Stimulated activated CD4-positive, alpha-beta T cell treated with anti-CD3 and anti-CD28 coated beads, Interleukin-1b, Interleukin-23, amount 100 ng/mL, for 24 hours (primary cell): ENCODE measurements around the gene OR5A2.
"Not testable (repeated sequence)": the region's sequence is repeated elsewhere in the genome, so short reads cannot be mapped to it uniquely, and the experiment has no call there.

Experiments
- DNase-seq, 4 experiments: peaks; one replicate each; pipeline ENCODE4 v3.0.0-alpha.2; 2020; ENCODE audit warnings: low read depth in 4 of 4, low spot score in 1 of 4

Gene OR5A2

DNA sequence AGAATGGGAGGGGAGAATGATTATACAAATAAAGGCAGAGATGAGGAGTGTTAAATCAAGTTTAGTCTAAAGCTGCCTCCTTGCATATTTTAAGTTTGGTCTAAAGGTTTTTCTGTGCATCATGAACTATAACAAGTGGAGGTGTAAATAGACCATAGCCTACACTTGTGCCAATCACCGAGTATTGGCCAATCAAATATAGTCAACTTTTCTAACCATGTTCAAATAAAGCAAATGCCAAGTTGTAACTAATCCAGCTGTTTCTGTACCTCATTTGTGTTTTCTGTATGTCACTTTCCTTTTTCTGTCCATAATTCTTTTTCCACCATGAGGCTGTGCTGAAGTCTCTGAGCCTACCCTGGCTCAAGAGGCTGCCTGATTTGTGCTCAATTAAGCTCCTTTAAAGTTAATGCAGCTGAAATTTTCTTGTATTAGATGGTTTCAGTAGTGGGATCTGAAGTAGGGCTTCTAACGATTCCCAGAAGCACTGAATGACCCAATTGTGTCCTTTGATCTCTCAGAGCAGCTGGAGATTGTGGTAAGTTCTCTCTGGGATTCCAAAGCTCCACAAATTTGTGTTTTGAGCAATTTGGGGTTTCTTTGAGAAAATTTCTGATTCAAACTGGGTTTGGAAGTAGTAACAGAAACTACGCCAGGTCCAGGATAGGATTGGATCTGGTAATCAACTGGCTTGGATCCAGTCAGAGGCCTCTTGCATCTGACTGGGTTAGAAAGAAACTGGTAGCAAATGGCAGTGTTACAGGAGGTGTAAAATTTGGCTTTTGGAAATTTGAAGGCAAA is 25.6 kb downstream of the OR5A2 start:
- no peak for DNase-seq

DNA sequence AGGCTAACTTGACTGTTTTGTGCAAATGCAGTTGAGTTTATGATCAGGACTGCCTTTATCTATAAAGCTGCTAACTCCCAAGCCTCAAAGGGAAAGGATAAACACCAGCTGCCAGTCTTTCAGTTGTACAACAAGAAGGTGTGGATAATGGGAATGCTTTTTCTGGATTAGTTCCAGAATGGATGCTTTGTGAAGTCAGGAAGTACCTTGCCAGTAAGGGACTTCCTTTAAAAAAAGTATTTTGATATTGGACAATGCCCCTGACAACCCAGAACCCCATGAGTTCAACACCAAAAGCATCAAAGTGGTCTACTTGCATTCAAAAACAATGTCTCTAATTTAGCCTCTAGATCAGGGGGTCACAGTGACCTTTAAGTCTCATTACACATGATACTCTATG is 32.0 kb downstream of the OR5A2 start:
- DNase-seq = no peak

DNA sequence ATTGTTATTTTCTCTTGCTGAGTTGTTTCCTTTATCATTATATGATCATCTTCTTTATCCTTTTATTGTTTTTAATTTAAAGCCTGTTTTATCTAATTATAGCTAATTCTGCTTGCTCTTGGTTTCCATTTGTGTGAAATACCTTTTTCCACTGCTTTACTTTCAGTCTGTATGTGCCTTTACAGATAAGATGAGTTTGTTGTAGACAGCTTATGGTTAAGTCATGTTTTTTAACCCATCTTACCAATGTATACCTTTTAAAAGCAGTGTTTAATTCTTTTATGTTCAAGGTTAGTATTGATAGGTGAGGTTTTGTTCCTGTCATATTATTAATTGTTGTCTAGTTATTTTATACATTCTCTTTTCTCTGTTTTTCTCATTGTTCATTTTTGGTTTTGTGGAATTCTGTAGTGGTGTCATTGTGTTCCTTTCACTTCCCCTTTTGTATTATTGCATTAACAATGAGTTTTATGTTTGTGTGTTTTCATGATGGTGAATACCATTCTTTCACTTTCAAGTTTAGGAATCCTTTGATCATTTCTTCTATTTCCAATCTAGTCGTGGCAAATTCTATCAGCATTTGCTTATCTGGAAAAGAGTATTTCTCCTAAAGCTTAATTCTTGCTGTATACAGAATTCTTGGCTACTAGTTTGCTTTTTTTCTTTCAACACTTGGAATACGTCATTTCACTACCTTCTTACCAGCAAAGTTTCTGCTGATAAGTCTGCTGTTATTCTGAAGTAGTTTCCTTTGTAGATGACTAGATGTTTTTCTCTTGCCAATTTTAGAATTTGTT is 45.8 kb downstream of the OR5A2 start:
- DNase-seq = no peak

DNA sequence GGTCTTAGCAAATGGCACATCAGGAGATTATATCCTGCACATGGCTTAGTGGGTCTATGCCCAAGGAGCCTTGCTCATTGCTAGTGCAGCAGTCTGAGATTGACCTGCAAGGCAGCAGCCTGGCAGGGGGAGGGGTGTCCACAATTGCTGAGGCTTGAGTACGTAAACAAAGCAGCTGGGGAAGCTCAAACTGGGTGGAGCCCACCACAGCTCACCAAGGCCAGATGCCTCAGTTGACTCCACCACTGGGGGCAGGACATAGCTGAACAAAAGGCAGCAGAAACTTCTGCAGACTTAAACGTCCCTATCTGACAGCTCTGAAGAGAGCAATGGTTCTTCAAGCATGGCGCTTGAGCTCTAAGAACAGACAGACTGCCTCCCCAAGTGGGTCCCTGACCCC is 53.9 kb downstream of the OR5A2 start:
- DNase-seq = not testable (repeated sequence)

DNA sequence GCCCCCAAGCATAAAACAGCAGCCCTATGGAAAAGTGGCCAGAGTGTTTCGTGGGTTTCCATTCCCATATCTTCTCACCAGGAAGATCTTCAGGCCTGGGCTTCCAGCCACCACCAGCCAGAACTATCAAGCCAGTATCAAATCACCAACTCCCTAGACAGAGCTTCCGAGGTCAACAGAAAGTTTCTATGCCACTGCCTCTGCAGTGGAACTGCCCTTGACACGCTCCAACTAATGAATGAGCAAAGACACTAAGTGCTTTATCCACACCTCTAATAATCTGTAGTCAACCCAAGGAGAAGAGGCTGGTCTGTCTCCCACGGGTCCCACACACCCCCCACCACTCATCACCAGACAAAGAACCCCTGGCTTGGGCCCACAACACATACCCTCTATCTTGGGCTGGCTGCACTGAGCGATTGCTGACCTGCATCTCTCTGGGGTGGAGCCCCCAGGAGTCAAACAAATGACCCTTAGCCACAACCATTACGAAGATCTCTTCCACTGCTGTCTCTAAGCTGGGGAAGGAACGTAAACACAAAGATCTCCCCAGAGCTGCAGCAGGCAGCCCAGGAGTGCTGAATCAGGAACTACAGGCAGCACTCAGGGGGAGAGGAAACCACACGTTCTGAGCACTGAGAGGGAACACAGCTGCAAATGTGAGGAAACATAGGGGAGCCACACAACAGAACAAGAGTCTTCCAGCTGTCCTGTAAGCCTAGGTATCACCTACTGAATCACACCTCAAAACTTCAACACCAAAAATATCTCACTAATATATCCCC is 57.8 kb downstream of the OR5A2 start:
- DNase-seq = no peak
